CD4-positive, alpha-beta T cell treated with Interleukin-2 at 100 ng/mL for 4 hours (primary cell): ENCODE results near the gene RPL28.
"Not testable (repeated sequence)": the region's sequence is repeated elsewhere in the genome, so short reads cannot be mapped to it uniquely, and the experiment has no call there.

Experiments
- DNase-seq: peaks from one replicate; pipeline ENCODE4 v3.0.0-alpha.2; 2020; ENCODE audit warnings: low spot score

The RPL28 gene

GRCh38 chr19:55426042-55426441 lies 40.3 kb downstream of the RPL28 start:
- no peak for DNase-seq

GRCh38 chr19:55431183-55431582 lies 45.5 kb downstream of the RPL28 start:
- DNase-seq, result no peak

GRCh38 chr19:55432241-55432959 lies 46.7 kb downstream of the RPL28 start:
- no peak for DNase-seq

GRCh38 chr19:55433292-55433691 lies 47.6 kb downstream of the RPL28 start:
- no peak for DNase-seq

GRCh38 chr19:55434356-55434919 lies 48.7 kb downstream of the RPL28 start:
- no peak for DNase-seq

- DNase-seq, result no peak
Measured at GRCh38 chr19:55435020-55435419, 49.3 kb downstream of the RPL28 start.

- DNase-seq, result no peak
Measured at GRCh38 chr19:55436847-55437246, 51.1 kb downstream of the RPL28 start.

- no peak for DNase-seq
Measured at GRCh38 chr19:55437410-55437809, 51.7 kb downstream of the RPL28 start.

GRCh38 chr19:55439052-55439451 lies 53.3 kb downstream of the RPL28 start:
- no peak for DNase-seq

GRCh38 chr19:55440411-55441105 lies 54.8 kb downstream of the RPL28 start:
- no peak for DNase-seq

GRCh38 chr19:55441319-55441691 lies 55.6 kb downstream of the RPL28 start:
- DNase-seq, result no peak

GRCh38 chr19:55441692-55442321 lies 56.1 kb downstream of the RPL28 start:
- no peak for DNase-seq

- no peak for DNase-seq
Measured at GRCh38 chr19:55442372-55442961, 56.7 kb downstream of the RPL28 start.

GRCh38 chr19:55443045-55443823 lies 57.5 kb downstream of the RPL28 start, which contains the start of gene SHISA7:
SHISA7 (minus strand) TSS chr19:55443300; CDS start chr19:55442863, 437 bp downstream.
- DNase-seq, result no peak

- DNase-seq, result no peak
Measured at GRCh38 chr19:55443824-55444480, 58.2 kb downstream of the RPL28 start.

- DNase-seq, result no peak
Measured at GRCh38 chr19:55444646-55445045, 58.9 kb downstream of the RPL28 start.

GRCh38 chr19:55446060-55446459 lies 60.3 kb downstream of the RPL28 start:
- DNase-seq, result no peak

- DNase-seq, result no peak
Measured at GRCh38 chr19:55447421-55448174, 61.9 kb downstream of the RPL28 start.

GRCh38 chr19:55448175-55448490 lies 62.4 kb downstream of the RPL28 start:
- DNase-seq, result not testable (repeated sequence)

GRCh38 chr19:55449469-55449868 lies 63.7 kb downstream of the RPL28 start:
- no peak for DNase-seq
